Body of pancreas (tissue), 4 donors: ENCODE measurements around the gene TSHZ2.

Experiments
- POLR2A ChIP-seq, 3 donors: fragments of 450-650 bp; IDR thresholded peaks; one replicate each; pipeline ENCODE4 v1.6.1; 2016; ENCODE audit warnings: antibody characterized with exemption in 3 of 3, mild to moderate bottlenecking in 2 of 3
- TF ChIP-seq, protein P1 (sequence below), 7 experiments: fragments of 450-650 bp in 4 of 7; fragments of 200-600 bp in 3 of 7; sonication (generic) in 3 of 7; IDR thresholded peaks; one replicate each; pipeline ENCODE4 v1.5.1; 2016 to 2019; ENCODE audit warnings: antibody characterized with exemption in 7 of 7

DNA sequence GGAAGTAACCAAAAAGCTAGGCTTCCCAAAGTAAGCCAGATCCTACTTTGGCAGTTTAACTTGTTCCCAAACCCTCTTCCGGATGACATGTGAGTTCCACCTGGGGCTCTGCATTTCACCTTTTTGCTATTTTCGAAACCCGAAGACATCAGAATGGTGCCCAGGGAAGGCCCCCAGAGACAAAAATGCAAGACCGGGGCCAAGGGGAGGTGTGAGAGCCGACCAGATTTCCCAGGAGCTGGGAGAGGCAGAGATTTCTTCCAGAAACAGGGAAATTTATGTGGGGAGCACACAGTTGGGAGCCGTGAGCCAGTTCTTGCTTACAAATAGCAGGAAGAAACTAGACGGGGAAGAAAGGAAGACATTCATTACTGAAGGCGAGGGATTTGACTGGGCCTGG is 411.8 kb downstream of the TSHZ2 start:
- TF ChIP-seq POLR2A (IDR thresholded peaks at IDR 0.05), result no peak
- TF ChIP-seq, protein P1, sequence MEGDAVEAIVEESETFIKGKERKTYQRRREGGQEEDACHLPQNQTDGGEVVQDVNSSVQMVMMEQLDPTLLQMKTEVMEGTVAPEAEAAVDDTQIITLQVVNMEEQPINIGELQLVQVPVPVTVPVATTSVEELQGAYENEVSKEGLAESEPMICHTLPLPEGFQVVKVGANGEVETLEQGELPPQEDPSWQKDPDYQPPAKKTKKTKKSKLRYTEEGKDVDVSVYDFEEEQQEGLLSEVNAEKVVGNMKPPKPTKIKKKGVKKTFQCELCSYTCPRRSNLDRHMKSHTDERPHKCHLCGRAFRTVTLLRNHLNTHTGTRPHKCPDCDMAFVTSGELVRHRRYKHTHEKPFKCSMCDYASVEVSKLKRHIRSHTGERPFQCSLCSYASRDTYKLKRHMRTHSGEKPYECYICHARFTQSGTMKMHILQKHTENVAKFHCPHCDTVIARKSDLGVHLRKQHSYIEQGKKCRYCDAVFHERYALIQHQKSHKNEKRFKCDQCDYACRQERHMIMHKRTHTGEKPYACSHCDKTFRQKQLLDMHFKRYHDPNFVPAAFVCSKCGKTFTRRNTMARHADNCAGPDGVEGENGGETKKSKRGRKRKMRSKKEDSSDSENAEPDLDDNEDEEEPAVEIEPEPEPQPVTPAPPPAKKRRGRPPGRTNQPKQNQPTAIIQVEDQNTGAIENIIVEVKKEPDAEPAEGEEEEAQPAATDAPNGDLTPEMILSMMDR (IDR thresholded peaks at IDR 0.05), result no peak
